ENCODE measurements around the gene TAB2. TPM values are rescaled to one million over a fixed set of nuclear protein-coding genes. Genes with fewer than 3 reads are reported as not detected.

Gene TAB2
- total and polyA plus RNA-seq, 2 of the 8 experiments (the other 6 are each of a cell fraction or from before 2014, with no cell fraction given), result 40.4 to 63.0 TPM

DNA sequence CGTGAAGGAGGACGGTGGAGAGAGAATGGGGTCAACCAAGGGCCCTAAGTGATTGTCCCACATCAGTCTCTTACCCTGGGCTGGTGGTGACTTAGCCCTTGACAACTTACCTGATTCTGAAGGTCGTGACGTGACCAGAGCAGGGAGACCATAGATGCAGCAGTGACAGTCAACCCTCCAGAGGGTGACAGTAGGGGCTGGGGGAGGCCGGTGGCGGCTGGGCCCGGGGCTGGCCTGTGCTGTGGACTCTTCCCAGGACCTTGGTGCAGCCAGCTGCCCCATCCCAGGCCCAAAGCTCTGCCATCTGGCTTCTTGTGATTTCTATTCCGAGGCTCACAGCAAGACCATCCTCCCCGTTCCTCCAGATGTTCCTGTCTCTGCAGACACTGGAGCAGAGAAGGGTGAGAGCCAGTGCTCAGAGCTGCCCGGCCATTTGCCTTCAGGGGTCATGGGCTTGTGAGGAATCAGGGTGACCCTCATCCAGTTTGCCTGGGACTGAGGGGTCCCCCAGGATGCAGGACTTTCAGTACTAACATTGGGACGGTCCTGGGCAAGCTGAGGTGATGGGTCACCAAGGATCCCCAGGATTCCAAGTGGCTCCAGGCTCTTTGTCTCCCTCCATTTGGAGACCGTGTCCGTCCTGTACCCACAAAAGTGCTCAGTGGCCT, 118.5 kb downstream of the TAB2 start:
- CTCF ChIA-PET (ENCODE audit: partially characterized antibody), result interaction anchor here (0.5 to 2.0 kb wide), 10 partner anchors 11 to 392 kb away, joined by 3 to 8 read pairs (median 4); no protein-coding TSS in a partner anchor
- no peak for TF ChIP-seq CBX8 (IDR thresholded peaks at IDR 0.05; ENCODE audit: borderline replicate concordance, low read depth, low read length)
- TF ChIP-seq JUN (IDR thresholded peaks at IDR 0.05; ENCODE audit: low read depth, low read length), result no peak
- TF ChIP-seq TBP (IDR thresholded peaks at IDR 0.05; ENCODE audit: low read depth, low read length), result no peak
- TF ChIP-seq, protein P1, sequence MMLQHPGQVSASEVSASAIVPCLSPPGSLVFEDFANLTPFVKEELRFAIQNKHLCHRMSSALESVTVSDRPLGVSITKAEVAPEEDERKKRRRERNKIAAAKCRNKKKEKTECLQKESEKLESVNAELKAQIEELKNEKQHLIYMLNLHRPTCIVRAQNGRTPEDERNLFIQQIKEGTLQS (IDR thresholded peaks at IDR 0.05; ENCODE audit: insufficient read depth, low read depth, low read length), result no peak
- TF ChIP-seq, protein P2, sequence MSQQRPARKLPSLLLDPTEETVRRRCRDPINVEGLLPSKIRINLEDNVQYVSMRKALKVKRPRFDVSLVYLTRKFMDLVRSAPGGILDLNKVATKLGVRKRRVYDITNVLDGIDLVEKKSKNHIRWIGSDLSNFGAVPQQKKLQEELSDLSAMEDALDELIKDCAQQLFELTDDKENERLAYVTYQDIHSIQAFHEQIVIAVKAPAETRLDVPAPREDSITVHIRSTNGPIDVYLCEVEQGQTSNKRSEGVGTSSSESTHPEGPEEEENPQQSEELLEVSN (IDR thresholded peaks at IDR 0.05), result no peak
- no peak for TF ChIP-seq SIX5 (IDR thresholded peaks at IDR 0.05; ENCODE audit: low read depth, low read length)
- no peak for TF ChIP-seq SP1 (IDR thresholded peaks at IDR 0.05; ENCODE audit: low read depth, low read length)
- no peak for TF ChIP-seq SUZ12 (IDR thresholded peaks at IDR 0.05; ENCODE audit: low read length)
- TF ChIP-seq YY1 (IDR thresholded peaks at IDR 0.05; ENCODE audit: low read depth, low read length), result no peak
- no peak for TF ChIP-seq CTBP2 (IDR thresholded peaks at IDR 0.05; ENCODE audit: borderline replicate concordance, insufficient read depth, insufficient read length, low read length)
- no peak for TF ChIP-seq CEBPB (IDR thresholded peaks at IDR 0.05; ENCODE audit: low read depth, low read length)
- TF ChIP-seq JUND (IDR thresholded peaks at IDR 0.05; ENCODE audit: low read length), result no peak
- no peak for TF ChIP-seq SP2 (IDR thresholded peaks at IDR 0.05; ENCODE audit: low read length)

More for the DNA sequence above, 118.5 kb downstream of the TAB2 start:
- Histone ChIP-seq H3K23ac (ENCODE audit: insufficient read length) (no peak overlapping the region), H3K4me2 (ENCODE audit: insufficient read depth in 1 of 2, low read depth in 2 of 2, low read length in 2 of 2) (no peak overlapping the region), H3K27me3 (replicated peaks in 1 of 4; ENCODE audit: control insufficient read depth in 3 of 4, extremely low read depth in 1 of 4, insufficient read depth in 3 of 4, low read length in 3 of 4) (no peaks in the 10 kb centered on the region), H3K56ac (replicated peaks; ENCODE audit: insufficient read length, low read depth, low read length) (no peak overlapping the region), H2AK5ac (ENCODE audit: low read depth, low read length) (no peak overlapping the region), H4K20me1 (replicated peaks in 1 of 2; ENCODE audit: control insufficient read depth in 1 of 2, insufficient read depth in 2 of 2, low read length in 2 of 2) (no peaks in the 10 kb centered on the region), H3K79me2 (ENCODE audit: control insufficient read depth in 1 of 2, insufficient read depth in 2 of 2, low read length in 2 of 2) (no peaks in the 10 kb centered on the region), H4K8ac (ENCODE audit: extremely low read depth, insufficient read depth, low read length) (peak overlapping the region; percentile 21; the same call in 1 of the 2 replicates), H3K36me3 (ENCODE audit: control insufficient read depth in 2 of 4, insufficient read depth in 4 of 4, low read length in 3 of 4) (no peaks in the 10 kb centered on the region), H2BK15ac (ENCODE audit: low read length) (no peak overlapping the region), H3K27ac (ENCODE audit: low read depth, low read length) (no peak overlapping the region), H3K23me2 (ENCODE audit: low read depth, low read length) (no peaks in the 10 kb centered on the region), H3K9me3 (ENCODE audit: insufficient read depth in 2 of 2, low read depth in 1 of 2, low read length in 1 of 2) (no peaks in the 10 kb centered on the region), H2BK20ac (ENCODE audit: low read length) (no peak overlapping the region), H3K18ac (ENCODE audit: extremely low read depth, low read length) (no peak overlapping the region; the same call in 1 of the 2 replicates), H3K4me3 (ENCODE audit: extremely low read depth in 1 of 4, insufficient read depth in 2 of 4, low read depth in 3 of 4, low read length in 4 of 4) (no peak overlapping the region), H3K9ac (replicated peaks in 1 of 4; ENCODE audit: extremely low read depth in 1 of 4, low read depth in 3 of 4, low read length in 3 of 4) (no peak overlapping the region), H3K4ac (replicated peaks; ENCODE audit: insufficient read length, low read depth, low read length) (no peak overlapping the region), H3K14ac (ENCODE audit: insufficient read length) (no peak overlapping the region), H4K91ac (replicated peaks; ENCODE audit: insufficient read length, low read length) (no peak overlapping the region), H2BK120ac (replicated peaks; ENCODE audit: low read depth, low read length) (no peak overlapping the region), H2BK5ac (ENCODE audit: low read depth, low read length) (no peak overlapping the region), H3K79me1 (ENCODE audit: low read depth, low read length) (no peaks in the 10 kb centered on the region), H3K4me1 (replicated peaks in 1 of 4; ENCODE audit: control insufficient read depth in 3 of 4, insufficient read depth in 4 of 4, low read length in 3 of 4) (no peaks in the 10 kb centered on the region), H2AFZ (ENCODE audit: low read length) (no peak overlapping the region), H2BK12ac (ENCODE audit: low read depth, low read length) (0 out of 2 replicates have a peak overlapping the region, but pooled peaks have one; percentile 14), H4K5ac (ENCODE audit: insufficient read length, low read depth, low read length) (no peak overlapping the region)
- DNase-seq (ENCODE audit: low read depth in 1 of 2, low spot score in 2 of 2), result no peak
- WGBS, 2 experiments (ENCODE audit: extremely low coverage in 1 of 2, insufficient coverage in 1 of 2, insufficient read length in 1 of 2, insufficient replicate concordance in 2 of 2, low coverage in 1 of 2, low lambda C conversion rate in 2 of 2, missing lambda C conversion rate in 1 of 2), result 90% methylated on average over 13 of the region's 13 CpGs; no CpG with 5 or more reads in 1 of the 2 experiments
- no peak for FAIRE-seq
- POLR2A ChIA-PET (ENCODE audit: partially characterized antibody), result interaction anchor here (0.7 kb wide), 1 partner anchor 11 kb away, joined by 3 read pairs; no protein-coding TSS in a partner anchor
